Heart right ventricle (tissue), 16 donors: Measurements from ENCODE around the gene PCDHGC3. TPM values are rescaled to one million over a fixed set of nuclear protein-coding genes. Genes with fewer than 3 reads are reported as not detected.
A peak's percentile ranks its signal among the peaks of the same experiment; 100 is the strongest.
"Not testable (repeated sequence)": the region's sequence is repeated elsewhere in the genome, so short reads cannot be mapped to it uniquely, and the experiment has no call there.

ENCODE experiments used
- ATAC-seq, 8 donors: fragments of 200-7000 bp; cut with Tn5 transposase; one replicate each; pipeline ENCODE4 v1.9.1; 2020; ENCODE audit warnings: mild to moderate bottlenecking in 8 of 8, moderate library complexity in 8 of 8, moderate number of reproducible peaks in 1 of 8
- DNase-seq, 2 donors: peaks; one replicate each; pipeline ENCODE4 v3.0.0-alpha.2; 2020
- H3K27ac ChIP-seq, 10 donors: fragments of 200-600 bp; sonication (generic) in 2 of 10; one replicate each; pipeline versions ENCODE4 v1.5.0 to v1.8.0; 2020 to 2022; ENCODE audit warnings: mild to moderate bottlenecking in 3 of 10
- H3K27me3 ChIP-seq, 7 donors: fragments of 200-600 bp; one replicate each; pipeline ENCODE4 v1.8.0; 2021 to 2022; ENCODE audit warnings: mild to moderate bottlenecking in 2 of 7
- H3K36me3 ChIP-seq, 9 donors: fragments of 200-600 bp; sonication (generic) in 1 of 9; one replicate each; pipeline versions ENCODE4 v1.5.0 to v1.8.0; 2020 to 2022; ENCODE audit warnings: mild to moderate bottlenecking in 2 of 9
- H3K4me1 ChIP-seq, 9 donors: fragments of 200-600 bp; sonication (generic) in 1 of 9; one replicate each; pipeline versions ENCODE4 v1.5.0 to v1.8.0; 2020 to 2022; ENCODE audit warnings: mild to moderate bottlenecking in 4 of 9
- H3K4me3 ChIP-seq, 10 donors: fragments of 200-600 bp; sonication (generic) in 2 of 10; one replicate each; pipeline versions ENCODE4 v1.5.0 to v1.8.0; 2020 to 2022; ENCODE audit warnings: mild to moderate bottlenecking in 7 of 10, moderate library complexity in 2 of 10
- H3K9me3 ChIP-seq, 11 donors: fragments of 200-600 bp in 10 of 11; sonication (generic) in 2 of 11; one replicate each; pipeline versions ENCODE4 v1.5.0 to v1.8.0; 2013 to 2022; ENCODE audit warnings: mild to moderate bottlenecking in 2 of 11, control low read depth in 1 of 11, moderate library complexity in 1 of 11
- CTCF ChIP-seq, 9 donors: fragments of 200-600 bp; sonication (generic) in 2 of 9; IDR thresholded peaks; one replicate each; pipeline versions ENCODE4 v1.5.0 to v1.8.0; 2021 to 2022; ENCODE audit warnings: antibody characterized with exemption in 9 of 9, mild to moderate bottlenecking in 5 of 9, moderate library complexity in 1 of 9
- WGBS, 2 donors: extraction: QIAGEN DNeasy Blood & Tissue Kit; methylation state at CpG; one replicate each; pipeline ENCODE4 v1.1.7; 2013; ENCODE audit warnings: inconsistent platforms in 1 of 2; 5-methylcytosine and 5-hydroxymethylcytosine counted together
- intact Hi-C, 10 donors: fragments of 100-400 bp; cut with DNase I; formaldehyde crosslinking; loops; one replicate each; pipeline versions ENCODE4 v1.11.1 to v1.14.2; 2022
- polyA plus RNA-seq, 2 donors: library from polyadenylated mRNA; stranded (reverse); fragments of 200-250 nt; gene quantifications; one replicate each; pipeline ENCODE4 v1.2.3, GENCODE V29; 2013
- total RNA-seq, 10 donors: library from RNA; stranded (reverse); fragmentation: NEBNext Ultra II Directional in 3 of 10; extraction: Animal tissue kit (Norgen Biotek cat#: 25700) in 3 of 10; gene quantifications; one replicate each; pipeline versions ENCODE4 v1.2.1 to v1.2.4, GENCODE V29; 2021 to 2023
- donor health status: Arrhythmogenic right ventricular cardiomyopathy.
- donor health status: ischemic (EF 13 %, LVEDD 7.1; RV severe dilation, severe dysfunction).
- donor health status: healthy with polysubstance abuse.
- donor health status: DM: no; HTN: yes; CAD: no.
- donor health status: DM: no; HTN: no; CAD: no.
- donor health status: ischemic (EF 25% LVEDD 6.9; RV normal size, moderate dysfunction).
- donor health status: ischemic (EF 25% LVEDD 5.7; RV mildly dilated, moderate dysfunction).
- donor health status: healthy.
- donor health status: DM: yes; HTN: yes; CAD: no.
- donor health status: Ischemic cardiomyopathy.
- donor health status: ischemic (EF 35%, LVEDD 5.7; RV mildly dilated, moderate dysfunction).
- donor health status: nonischemic (EF 11% LVEDD 7.7; RV severe dilation, severe dysfunction).
- donor health status: DM: yes; HTN: yes; CAD: no.
- donor health status: PGD.
- donor health status: ischemic (EF 29% LVEDD 5.4; RV normal size, mild dysfunction).
- donor health status: nonischemic (EF 23%, LVEDD 6.1; RV moderate dilation, normal function).

The PCDHGC3 gene
- total and polyA plus RNA-seq, 12 donors, result 12.8 to 48.6 (median 16.0) TPM

- DNase-seq (no peak), ATAC-seq (peak in 6 of 8 donors; percentile 11 to 58 (median 36))
- 21 to 28% methylated on average over 37 of the region's 37 CpGs for WGBS, 2 donors
- peaks cover 0 to 100% (median 79%) of the 10 kb centered on the region in 11 donors for H3K9me3 ChIP-seq
- intact Hi-C loops, result loop anchor here in 6 of 10 donors (2.0 to 5.0 kb wide), 4 partner anchors 91 to 130 kb away; no protein-coding TSS in a partner anchor
- H3K4me3 ChIP-seq, result peak overlapping the region in 9 of 10 donors; percentile 24 to 52 (median 40)
- no peak for TF ChIP-seq CTCF (IDR thresholded peaks at IDR 0.05)
- peaks cover 0 to 45% (median 0%) of the 10 kb centered on the region in 9 donors for H3K36me3 ChIP-seq
- H3K27me3 ChIP-seq, result peaks cover 0 to 71% (median 0%) of the 10 kb centered on the region in 7 donors
- H3K27ac ChIP-seq, result peak overlapping the region in 2 of 10 donors; percentile 5 to 52
- peaks cover 0 to 22% (median 0%) of the 10 kb centered on the region in 9 donors for H3K4me1 ChIP-seq
Observed at GRCh38 chr5:141431286-141431685, 44.5 kb upstream of the PCDHGC3 start.

- peaks cover 0 to 61% (median 0%) of the 10 kb centered on the region in 7 donors for H3K27me3 ChIP-seq
- peaks cover 0 to 45% (median 0%) of the 10 kb centered on the region in 9 donors for H3K36me3 ChIP-seq
- not testable (repeated sequence) for H3K4me3 ChIP-seq, DNase-seq, ATAC-seq, H3K27ac ChIP-seq
- peaks cover 0 to 22% (median 0%) of the 10 kb centered on the region in 9 donors for H3K4me1 ChIP-seq
- intact Hi-C loops, result loop anchor here in 4 of 10 donors (5.0 kb wide), 2 partner anchors 90 to 95 kb away; no protein-coding TSS in a partner anchor
- WGBS, 2 donors, result 40 to 42% methylated on average over 38 of the region's 38 CpGs
- H3K9me3 ChIP-seq, result peaks cover 0 to 100% (median 70%) of the 10 kb centered on the region in 11 donors
Observed at GRCh38 chr5:141432308-141432707, 43.5 kb upstream of the PCDHGC3 start.

GRCh38 chr5:141432726-141433125, 43.0 kb upstream of the PCDHGC3 start:
- H3K27me3 ChIP-seq, result peaks cover 0 to 57% (median 0%) of the 10 kb centered on the region in 7 donors
- WGBS, 2 donors, result 46% methylated on average over 28 to 29 of the region's 29 CpGs
- peaks cover 0 to 100% (median 70%) of the 10 kb centered on the region in 11 donors for H3K9me3 ChIP-seq
- H3K4me3 ChIP-seq, ATAC-seq, H3K27ac ChIP-seq, DNase-seq: not testable (repeated sequence)
- intact Hi-C loops, result loop anchor here in 4 of 10 donors (5.0 kb wide), 2 partner anchors 90 to 95 kb away; no protein-coding TSS in a partner anchor
- H3K36me3 ChIP-seq, result peaks cover 0 to 45% (median 0%) of the 10 kb centered on the region in 9 donors
- H3K4me1 ChIP-seq, result peaks cover 0 to 22% (median 0%) of the 10 kb centered on the region in 9 donors

DNA sequence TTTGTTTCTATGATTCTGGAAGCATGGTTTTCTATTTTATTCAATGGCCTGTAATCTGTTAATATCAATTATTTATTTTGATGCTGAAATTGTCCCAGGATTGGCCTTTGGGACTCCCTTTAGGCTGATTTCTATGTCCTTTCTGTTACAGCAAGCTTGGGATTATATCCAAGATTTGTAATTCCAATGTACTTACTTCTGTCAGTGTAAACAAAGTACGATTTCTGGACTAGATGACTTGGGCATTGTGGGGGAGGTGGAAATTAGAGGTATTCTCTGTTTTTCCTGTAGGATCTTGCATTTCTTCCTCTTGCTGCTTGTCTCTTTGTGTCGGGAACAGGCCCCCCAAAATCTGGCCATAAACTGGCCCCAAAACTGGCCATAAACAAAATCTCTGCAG, 41.8 kb upstream of the PCDHGC3 start:
- Histone ChIP-seq H3K4me1 (peaks cover 0 to 22% (median 0%) of the 10 kb centered on the region in 9 donors), H3K36me3 (peaks cover 0 to 43% (median 0%) of the 10 kb centered on the region in 9 donors), H3K27ac (no peak overlapping the region), H3K4me3 (no peak overlapping the region), H3K9me3 (peaks cover 0 to 98% (median 59%) of the 10 kb centered on the region in 11 donors), H3K27me3 (peaks cover 0 to 44% (median 0%) of the 10 kb centered on the region in 7 donors)
- no peak for DNase-seq
- intact Hi-C loops, result loop anchor here in 4 of 10 donors (5.0 kb wide), 2 partner anchors 88 to 93 kb away; no protein-coding TSS in a partner anchor
- WGBS, 2 donors, result 83 to 84% methylated on average over 2 of the region's 2 CpGs
- TF ChIP-seq CTCF (IDR thresholded peaks at IDR 0.05), result no peak
- no peak for ATAC-seq

GRCh38 chr5:141437221-141437620, 38.5 kb upstream of the PCDHGC3 start:
- no peak for TF ChIP-seq CTCF (IDR thresholded peaks at IDR 0.05)
- DNase-seq (no peak), ATAC-seq (no peak)
- H3K9me3 ChIP-seq, result peaks cover 0 to 98% (median 53%) of the 10 kb centered on the region in 11 donors
- intact Hi-C loops, result no loop called here
- peaks cover 0 to 13% (median 0%) of the 10 kb centered on the region in 7 donors for H3K27me3 ChIP-seq
- no peak overlapping the region for H3K27ac ChIP-seq
- H3K4me1 ChIP-seq, result peaks cover 0 to 6% (median 0%) of the 10 kb centered on the region in 9 donors
- peaks cover 0 to 38% (median 0%) of the 10 kb centered on the region in 9 donors for H3K36me3 ChIP-seq
- no peak overlapping the region for H3K4me3 ChIP-seq
- 90 to 96% methylated on average over 2 of the region's 2 CpGs for WGBS, 2 donors
